HG02884 (cell line): ENCODE measurements around the gene PASK.

Source experiments
- ATAC-seq: cut with Tn5 transposase; IDR thresholded peaks from one replicate; pipeline ENCODE4 v1.9.1; 2021; ENCODE audit warnings: mild to moderate bottlenecking, moderate library complexity; ENCODE audit not compliant: unreplicated experiment

Gene PASK

GRCh38 chr2:241087420-241088268 lies 61.6 kb downstream of the PASK start:
- no peak for ATAC-seq

GRCh38 chr2:241084856-241085444 lies 64.3 kb downstream of the PASK start:
- ATAC-seq, result no peak

GRCh38 chr2:241083091-241083415 lies 66.2 kb downstream of the PASK start:
- no peak for ATAC-seq

GRCh38 chr2:241082341-241083090 lies 66.8 kb downstream of the PASK start:
- ATAC-seq, result no peak

GRCh38 chr2:241081643-241082340 lies 67.5 kb downstream of the PASK start:
- no peak for ATAC-seq

- no peak for ATAC-seq
Observed at GRCh38 chr2:241081190-241081642, 68.1 kb downstream of the PASK start.

GRCh38 chr2:241080405-241081189 lies 68.7 kb downstream of the PASK start:
- ATAC-seq, result no peak

GRCh38 chr2:241074901-241075540 lies 74.3 kb downstream of the PASK start:
- no peak for ATAC-seq

- no peak for ATAC-seq
Observed at GRCh38 chr2:241074065-241074818, 75.0 kb downstream of the PASK start.

GRCh38 chr2:241073166-241074064 lies 75.9 kb downstream of the PASK start:
- ATAC-seq, result no peak

- no peak for ATAC-seq
Observed at GRCh38 chr2:241072553-241073165, 76.6 kb downstream of the PASK start.

GRCh38 chr2:241072151-241072550 lies 77.1 kb downstream of the PASK start:
- no peak for ATAC-seq

GRCh38 chr2:241071677-241072111 lies 77.6 kb downstream of the PASK start:
- no peak for ATAC-seq

GRCh38 chr2:241070811-241071676 lies 78.2 kb downstream of the PASK start:
- no peak for ATAC-seq

- no peak for ATAC-seq
Observed at GRCh38 chr2:241070361-241070760, 78.9 kb downstream of the PASK start.

GRCh38 chr2:241069821-241070281 lies 79.4 kb downstream of the PASK start:
- no peak for ATAC-seq
